Measurements from ENCODE around the gene DPP10.

DNA sequence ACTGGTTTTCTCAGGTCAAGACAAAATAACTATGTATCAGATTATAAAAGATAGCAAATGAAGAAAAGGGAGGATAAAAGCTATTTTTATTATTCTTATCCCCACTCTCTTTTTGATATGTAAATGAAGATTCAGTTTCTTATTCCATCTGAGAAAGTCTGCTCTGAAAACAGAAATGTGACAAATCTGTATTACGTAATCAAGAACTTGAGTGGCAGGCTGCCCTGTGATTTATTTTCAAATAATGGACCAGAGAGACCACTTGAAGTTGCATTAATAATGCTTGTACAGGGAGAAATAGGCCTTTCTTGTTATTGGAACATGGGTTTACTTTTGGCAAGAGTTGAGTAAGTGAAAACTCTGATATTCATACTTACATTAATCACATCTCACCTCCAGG, 727.4 kb downstream of the DPP10 start:
- no peak for TF ChIP-seq EZH2 (IDR thresholded peaks at IDR 0.05; ENCODE audit: low read length, unreplicated experiment)
- TF ChIP-seq, protein P1, sequence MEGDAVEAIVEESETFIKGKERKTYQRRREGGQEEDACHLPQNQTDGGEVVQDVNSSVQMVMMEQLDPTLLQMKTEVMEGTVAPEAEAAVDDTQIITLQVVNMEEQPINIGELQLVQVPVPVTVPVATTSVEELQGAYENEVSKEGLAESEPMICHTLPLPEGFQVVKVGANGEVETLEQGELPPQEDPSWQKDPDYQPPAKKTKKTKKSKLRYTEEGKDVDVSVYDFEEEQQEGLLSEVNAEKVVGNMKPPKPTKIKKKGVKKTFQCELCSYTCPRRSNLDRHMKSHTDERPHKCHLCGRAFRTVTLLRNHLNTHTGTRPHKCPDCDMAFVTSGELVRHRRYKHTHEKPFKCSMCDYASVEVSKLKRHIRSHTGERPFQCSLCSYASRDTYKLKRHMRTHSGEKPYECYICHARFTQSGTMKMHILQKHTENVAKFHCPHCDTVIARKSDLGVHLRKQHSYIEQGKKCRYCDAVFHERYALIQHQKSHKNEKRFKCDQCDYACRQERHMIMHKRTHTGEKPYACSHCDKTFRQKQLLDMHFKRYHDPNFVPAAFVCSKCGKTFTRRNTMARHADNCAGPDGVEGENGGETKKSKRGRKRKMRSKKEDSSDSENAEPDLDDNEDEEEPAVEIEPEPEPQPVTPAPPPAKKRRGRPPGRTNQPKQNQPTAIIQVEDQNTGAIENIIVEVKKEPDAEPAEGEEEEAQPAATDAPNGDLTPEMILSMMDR (conservative IDR thresholded peaks at IDR 0.05; ENCODE audit: low read depth, low read length) = no peak

All from PC-3 (cell line).